Omental fat pad (tissue), 4 donors: ENCODE results near the gene SLC35C1. TPM values are rescaled to one million over a fixed set of nuclear protein-coding genes. Genes with fewer than 3 reads are reported as not detected.

Experiments
- ATAC-seq: fragments of 150-250 bp; one replicate; pipeline ENCODE4 v1.9.1; 2016; ENCODE audit warnings: mild to moderate bottlenecking, moderate library complexity; ENCODE audit not compliant: low FRiP score
- DNase-seq: peaks from one replicate; pipeline ENCODE4 v3.0.0-alpha.2; 2019; ENCODE audit warnings: low spot score
- total RNA-seq, 4 donors: library from RNA; depleted of rRNA; stranded (reverse); fragments of >200 nt; gene quantifications; one replicate each; pipeline ENCODE4 v1.1.0, GENCODE V29; 2016
- TF ChIP-seq, protein P1 (sequence below), 3 donors: fragments of 450-650 bp; IDR thresholded peaks; one replicate each; pipeline ENCODE4 v1.5.1; 2016 to 2017; ENCODE audit warnings: antibody characterized with exemption in 3 of 3, mild to moderate bottlenecking in 3 of 3, moderate library complexity in 2 of 3

The SLC35C1 gene
- total RNA-seq, 4 donors from 2014 or later, result 18.6 to 103 (median 73.0) TPM

- TF ChIP-seq, protein P1, sequence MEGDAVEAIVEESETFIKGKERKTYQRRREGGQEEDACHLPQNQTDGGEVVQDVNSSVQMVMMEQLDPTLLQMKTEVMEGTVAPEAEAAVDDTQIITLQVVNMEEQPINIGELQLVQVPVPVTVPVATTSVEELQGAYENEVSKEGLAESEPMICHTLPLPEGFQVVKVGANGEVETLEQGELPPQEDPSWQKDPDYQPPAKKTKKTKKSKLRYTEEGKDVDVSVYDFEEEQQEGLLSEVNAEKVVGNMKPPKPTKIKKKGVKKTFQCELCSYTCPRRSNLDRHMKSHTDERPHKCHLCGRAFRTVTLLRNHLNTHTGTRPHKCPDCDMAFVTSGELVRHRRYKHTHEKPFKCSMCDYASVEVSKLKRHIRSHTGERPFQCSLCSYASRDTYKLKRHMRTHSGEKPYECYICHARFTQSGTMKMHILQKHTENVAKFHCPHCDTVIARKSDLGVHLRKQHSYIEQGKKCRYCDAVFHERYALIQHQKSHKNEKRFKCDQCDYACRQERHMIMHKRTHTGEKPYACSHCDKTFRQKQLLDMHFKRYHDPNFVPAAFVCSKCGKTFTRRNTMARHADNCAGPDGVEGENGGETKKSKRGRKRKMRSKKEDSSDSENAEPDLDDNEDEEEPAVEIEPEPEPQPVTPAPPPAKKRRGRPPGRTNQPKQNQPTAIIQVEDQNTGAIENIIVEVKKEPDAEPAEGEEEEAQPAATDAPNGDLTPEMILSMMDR (IDR thresholded peaks at IDR 0.05), result no peak
- ATAC-seq (no peak), DNase-seq (no peak)
Observed at GRCh38 chr11:45852712-45853101, 47.8 kb downstream of the SLC35C1 start.

- TF ChIP-seq, protein P1 (IDR thresholded peaks at IDR 0.05), result no peak
- no peak for DNase-seq
- ATAC-seq, result no peak
Observed at GRCh38 chr11:45853332-45854219, 48.6 kb downstream of the SLC35C1 start.

DNA sequence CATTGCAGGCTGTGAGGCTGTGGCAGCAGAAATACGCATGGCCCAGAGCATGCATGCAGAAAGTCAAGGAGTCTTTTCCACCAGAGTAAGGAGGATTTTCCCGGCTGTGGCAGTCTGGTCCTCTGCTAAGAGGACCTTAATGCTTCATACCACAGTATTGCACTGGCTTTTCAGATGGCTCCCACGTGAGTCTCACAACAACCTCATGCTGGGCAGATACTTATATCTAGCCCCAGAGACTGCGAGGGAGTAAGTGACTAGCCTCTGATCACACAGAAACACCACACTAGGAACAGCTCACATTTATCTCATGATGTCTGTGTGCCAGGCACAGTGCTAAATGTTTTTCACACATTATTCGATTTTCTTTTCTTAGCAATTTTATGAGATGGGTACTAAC is 50.4 kb downstream of the SLC35C1 start:
- DNase-seq (no peak), ATAC-seq (no peak)
- TF ChIP-seq, protein P1 (IDR thresholded peaks at IDR 0.05), result no peak

DNA sequence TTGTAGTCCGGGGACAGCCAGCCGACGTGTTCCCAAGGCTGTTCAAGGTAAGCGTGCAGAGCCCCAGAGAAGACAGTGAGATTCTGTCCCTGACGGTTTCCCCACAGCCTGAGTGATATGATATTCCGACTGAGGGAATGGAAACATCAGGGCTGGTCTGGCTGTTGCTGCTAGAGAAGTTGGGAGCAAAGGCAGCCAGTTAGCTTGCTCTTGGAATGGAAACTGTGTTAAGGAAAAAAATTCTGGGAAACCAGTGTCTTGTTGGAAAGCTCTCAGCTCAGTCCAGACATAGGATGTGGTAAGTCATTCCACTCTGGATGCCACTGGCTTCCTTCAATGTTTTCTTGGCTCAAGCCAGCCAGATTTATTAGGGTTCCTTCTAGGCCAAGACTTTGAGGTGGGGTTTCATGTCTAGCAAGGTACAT is 51.1 kb downstream of the SLC35C1 start:
- no peak for ATAC-seq
- TF ChIP-seq, protein P1 (IDR thresholded peaks at IDR 0.05), result no peak
- DNase-seq, result no peak

DNA sequence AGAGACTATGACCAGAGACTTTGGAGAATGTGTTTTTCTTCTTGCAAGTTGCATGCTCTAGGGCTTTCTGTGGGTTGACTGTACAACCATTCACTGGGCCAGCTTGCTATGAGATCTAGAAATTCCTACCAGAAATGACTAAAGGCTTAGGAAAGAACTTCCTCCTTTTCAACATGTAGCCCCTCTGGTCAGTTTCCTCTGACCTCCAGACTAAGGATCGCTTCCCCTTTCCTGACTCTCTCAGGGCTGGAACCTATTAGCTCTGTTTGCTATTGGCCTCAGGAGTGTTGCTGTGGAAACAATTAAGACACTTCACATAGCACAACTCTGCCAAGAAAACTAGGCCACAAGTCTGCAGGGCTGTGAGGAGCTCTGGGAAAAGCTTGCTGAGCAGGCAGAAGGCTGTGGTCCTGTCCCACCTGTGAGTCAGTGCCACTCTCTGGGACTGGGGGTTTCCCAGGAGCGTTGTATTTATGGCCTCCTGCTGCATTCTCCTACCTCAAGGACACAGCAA is 53.1 kb downstream of the SLC35C1 start:
- DNase-seq (peak; percentile 35), ATAC-seq (peak; percentile 73)
- TF ChIP-seq, protein P1 (IDR thresholded peaks at IDR 0.05), result no peak

DNA sequence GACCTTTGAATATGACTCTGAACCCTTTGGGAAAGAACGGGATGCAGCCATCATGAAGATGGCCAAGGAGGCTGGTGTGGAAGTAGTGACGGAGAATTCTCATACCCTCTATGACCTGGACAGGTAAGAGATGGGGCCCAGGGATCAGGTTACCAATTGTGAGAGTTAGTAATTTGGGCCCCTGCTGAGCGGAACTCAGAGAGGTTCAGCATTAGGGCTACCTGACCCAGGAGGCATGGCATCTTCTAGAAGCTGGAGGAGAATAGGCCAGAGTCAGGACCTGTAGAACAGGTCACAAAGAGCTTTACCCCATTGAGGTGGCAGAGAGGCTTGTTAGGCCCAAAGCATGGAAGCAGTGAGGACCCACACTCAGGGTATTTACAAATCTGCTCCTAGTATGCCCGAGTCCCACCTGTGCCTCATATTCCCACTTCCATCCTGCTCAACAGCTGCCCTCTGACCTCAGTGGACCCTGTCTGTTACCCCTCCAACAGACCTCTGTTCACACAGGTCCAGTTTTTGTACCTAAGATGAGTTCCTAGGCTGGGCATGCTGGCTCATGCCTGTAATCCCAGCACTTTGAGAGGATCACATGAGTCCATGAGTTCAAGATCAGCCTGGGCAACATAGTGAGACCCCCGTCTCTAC is 53.9 kb downstream of the SLC35C1 start:
- ATAC-seq (no peak), DNase-seq (no peak)
- TF ChIP-seq, protein P1 (IDR thresholded peaks at IDR 0.05), result no peak
